ENCODE data around the gene SPEM1.

The SPEM1 gene

DNA sequence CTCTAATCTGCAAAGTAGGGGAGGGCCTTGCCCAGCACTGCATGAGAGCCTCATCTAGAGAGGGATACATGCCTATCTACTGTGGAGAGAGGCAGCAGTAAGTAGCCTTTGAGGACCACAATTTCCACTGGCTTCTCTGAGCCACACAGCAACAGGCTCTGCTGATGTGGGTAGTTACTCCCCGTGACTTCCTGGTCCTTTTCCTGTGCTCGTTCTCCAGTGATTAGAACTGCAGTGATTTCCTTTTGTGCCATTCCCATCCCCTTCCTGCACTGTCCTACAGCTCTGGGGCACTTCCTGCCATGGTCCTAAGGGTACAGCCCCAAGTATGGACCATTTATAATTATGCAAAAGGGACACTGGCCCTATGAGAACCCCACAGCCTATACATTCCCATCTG is 28.8 kb upstream of the SPEM1 start:
- TF ChIP-seq POLR2A (IDR thresholded peaks at IDR 0.05; ENCODE audit: low read depth, low read length): no peak
- DNase-seq (ENCODE audit: insufficient read length, low spot score) (no peak), FAIRE-seq (no peak)

DNA sequence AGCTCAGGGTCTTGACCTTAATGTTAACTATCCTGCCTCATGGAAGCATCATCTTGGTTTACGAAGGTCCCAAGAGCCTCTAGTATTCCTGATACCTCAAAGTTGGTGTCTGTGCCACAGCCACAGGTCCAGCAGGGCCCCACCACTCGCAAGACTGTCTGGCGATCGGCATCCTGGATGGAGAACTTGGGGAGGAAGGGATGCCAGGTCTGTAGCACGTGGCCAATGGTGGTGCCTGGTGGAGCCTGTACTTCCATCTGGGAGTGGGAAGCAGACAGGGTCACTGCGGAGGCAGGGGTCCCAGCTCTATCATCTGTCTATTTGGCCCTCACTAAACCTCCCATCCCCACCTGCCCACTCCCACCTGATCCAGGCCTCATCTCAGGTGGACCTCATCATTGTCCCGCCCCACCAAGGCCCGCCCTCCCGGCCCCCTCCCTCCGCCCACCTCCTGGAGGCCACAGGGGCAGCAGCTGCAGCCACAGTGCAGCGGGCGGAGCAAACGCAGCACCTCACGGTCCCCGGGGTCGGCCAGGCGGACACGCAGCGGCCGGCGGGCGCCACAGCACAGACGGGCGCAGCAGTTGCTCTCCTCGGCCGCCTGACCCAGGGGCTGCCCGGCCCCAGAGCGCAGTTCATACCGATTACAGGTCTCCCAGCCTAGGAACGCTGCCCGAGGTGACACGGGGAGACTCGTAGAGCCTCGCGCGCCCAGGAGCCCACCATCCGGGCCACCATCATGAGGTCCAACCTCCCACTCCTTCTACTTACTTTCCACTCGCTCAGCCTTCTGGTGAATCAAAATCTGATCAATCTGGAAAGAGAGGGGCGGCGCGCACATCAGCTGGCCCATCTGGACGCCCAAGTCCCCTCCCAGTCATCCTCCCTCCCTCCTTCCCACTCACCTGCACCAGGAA is 27.2 kb upstream of the SPEM1 start:
- DNase-seq (ENCODE audit: insufficient read length, low spot score): no peak
- no peak for FAIRE-seq
- TF ChIP-seq POLR2A (IDR thresholded peaks at IDR 0.05; ENCODE audit: low read depth, low read length): no peak

DNA sequence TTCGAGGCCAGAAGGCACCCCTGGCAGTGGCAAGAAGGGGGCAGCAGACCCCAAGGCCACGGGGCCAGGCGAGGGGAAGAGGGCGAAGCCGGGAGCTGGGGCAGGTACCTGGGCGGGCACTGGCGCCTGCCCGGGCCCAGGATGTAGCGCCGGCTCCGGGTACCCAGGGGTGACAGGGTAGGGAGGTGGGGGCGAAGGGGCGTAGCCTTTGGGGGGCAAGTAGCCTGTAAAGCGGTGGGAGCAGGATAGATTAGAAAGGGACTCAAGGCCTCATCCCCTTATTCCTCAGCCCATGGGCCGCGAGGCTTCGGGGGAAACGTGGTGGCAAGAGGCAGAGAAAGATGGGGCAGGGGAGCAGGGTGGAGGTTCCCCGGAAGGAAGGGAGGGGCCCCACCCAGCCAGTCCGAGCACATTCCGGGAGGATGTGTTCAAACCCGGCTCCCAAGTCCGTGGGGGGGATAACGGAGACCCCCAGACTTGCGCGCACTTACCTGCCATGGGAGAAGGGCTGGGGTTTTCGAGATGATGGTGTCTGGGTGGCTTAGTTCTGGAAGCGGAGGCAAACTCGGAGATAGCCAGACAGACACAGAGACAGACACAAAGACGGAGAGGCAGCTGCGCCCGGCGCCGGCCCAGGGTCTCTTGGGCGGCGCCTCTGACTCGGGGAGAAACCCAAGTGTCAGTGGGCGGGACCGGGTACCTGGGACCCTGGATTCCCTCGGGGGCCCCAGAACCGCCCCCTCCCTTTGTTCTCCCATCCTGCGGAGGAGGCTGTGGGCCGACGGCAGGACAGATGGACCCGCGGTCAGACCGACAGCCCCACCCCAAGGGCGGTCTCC is 26.3 kb upstream of the SPEM1 start:
- DNase-seq (ENCODE audit: insufficient read length, low spot score) (no peak), FAIRE-seq (no peak)
- TF ChIP-seq POLR2A (IDR thresholded peaks at IDR 0.05; ENCODE audit: low read depth, low read length): no peak; the same call in 1 of the 2 replicates

DNA sequence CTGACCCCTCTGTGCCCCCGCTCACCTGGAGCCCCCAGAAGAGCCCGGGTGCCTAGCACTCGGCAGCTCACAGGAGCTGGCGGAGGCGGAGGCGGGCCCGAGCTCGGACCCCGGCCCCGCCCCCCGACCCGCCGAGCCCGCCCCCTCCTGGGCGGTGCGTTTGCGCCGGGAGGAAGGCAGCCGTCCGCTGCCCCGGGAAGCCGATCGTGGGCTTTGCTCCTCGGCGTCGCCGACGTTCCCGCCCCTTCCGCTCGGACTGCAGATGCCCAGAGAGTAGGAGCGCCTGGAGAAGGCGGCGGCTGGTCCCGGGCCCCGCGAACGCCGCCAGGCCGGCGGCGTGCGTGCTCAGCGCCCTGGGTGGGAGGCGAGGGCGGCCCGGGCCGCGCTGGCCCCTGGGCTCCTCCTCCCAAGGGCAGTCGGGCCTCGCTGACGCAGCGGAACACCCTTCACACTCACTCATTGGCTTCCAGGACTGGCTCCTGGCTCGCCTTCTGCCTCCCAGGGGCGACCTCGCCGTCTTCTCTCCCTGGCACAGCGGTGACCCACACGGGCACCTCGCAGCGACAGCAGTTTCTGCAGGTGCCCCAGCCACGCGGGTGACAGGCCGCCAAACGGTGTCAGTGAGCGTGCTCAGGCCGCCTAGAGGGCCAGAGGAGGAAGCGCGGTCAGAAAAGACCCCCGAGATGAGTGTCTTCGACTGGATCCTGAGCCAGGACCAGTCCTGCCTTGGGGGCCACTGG is 25.5 kb upstream of the SPEM1 start, which contains the start of gene PLSCR3:
Gene PLSCR3, minus strand, starts transcription at position 74 of the 740 bp plus-strand sequence. CDS start 415 bp downstream, outside the sequence.
- peak; percentile 46 for TF ChIP-seq POLR2A (IDR thresholded peaks at IDR 0.05; ENCODE audit: low read depth, low read length)
- DNase-seq (ENCODE audit: insufficient read length, low spot score) (peak; percentile 93), FAIRE-seq (no peak)

DNA sequence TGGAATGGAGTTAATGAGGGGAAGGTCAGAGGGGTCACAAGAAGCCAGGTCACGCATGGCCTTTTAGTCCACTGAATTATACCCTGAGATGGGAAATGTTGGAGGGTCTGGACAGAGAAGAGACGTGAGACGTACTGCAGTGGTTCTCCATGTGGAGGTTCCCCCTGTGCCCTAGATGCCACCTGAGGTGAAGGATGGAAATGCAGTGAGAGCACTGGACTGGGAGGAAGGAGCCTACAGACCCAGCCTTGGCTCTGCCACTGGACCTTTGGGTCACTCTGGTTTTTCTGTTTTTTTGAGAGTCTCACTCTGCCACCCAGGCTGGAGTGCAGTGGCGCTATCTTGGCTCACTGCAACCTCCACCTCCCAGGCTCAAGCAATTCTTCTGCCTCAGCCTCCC is 24.0 kb upstream of the SPEM1 start:
- FAIRE-seq: no peak
- DNase-seq (ENCODE audit: insufficient read length, low spot score): no peak
- no peak for TF ChIP-seq POLR2A (IDR thresholded peaks at IDR 0.05; ENCODE audit: low read depth, low read length)

DNA sequence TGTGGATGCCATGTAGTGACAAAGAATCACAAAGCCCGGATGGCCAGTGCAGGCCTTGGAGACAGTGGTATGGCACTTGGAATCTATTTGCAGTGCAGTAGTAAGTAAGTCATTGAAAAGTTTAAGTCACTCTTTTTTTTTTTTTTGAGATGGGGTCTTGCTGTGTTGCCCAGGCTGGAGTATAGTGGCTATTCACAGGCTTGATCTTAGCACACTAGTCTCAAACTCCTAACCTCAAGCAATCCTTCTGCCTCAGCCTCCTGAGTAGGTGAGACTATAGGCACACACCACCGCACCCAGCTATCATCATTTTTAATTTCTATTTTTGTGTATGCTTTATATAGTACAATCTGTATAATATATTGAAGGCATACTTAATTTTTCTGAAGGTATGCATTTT is 21.5 kb upstream of the SPEM1 start:
- TF ChIP-seq POLR2A (IDR thresholded peaks at IDR 0.05; ENCODE audit: low read depth, low read length): no peak
- no peak for FAIRE-seq
- DNase-seq (ENCODE audit: insufficient read length, low spot score): no peak

DNA sequence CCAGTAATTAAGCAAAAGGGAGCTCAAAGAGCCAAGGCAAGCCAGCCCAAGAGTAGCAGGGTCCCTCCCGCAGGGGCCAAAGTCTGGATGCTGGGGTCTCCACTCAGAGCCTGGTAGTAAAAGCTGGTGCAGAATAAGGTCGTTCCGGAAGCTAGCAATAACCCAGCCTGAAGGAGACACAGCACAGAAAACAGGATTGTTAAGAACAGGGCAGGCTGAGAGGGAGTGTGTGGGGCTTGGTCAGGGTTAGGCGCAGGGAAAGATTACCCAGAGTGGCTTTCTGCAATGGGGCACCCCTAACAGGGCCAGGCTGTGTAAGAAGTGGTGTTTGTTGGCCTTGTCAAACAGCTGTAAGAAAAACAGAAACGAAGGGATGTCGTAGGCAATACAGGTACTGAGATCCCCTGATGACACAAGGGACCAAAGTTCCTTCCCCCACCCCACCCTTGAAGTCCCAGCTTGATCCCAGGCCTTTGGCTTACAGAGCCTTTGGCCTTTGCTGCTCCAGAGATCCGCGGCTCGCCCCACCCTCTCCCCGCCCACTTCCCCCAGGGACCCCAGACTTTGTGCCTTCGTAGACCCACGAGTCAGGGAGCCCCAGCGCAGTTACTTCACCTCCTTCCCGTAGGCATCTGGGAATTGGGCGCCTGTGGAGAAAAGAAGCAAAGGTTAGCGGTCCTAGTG is 16.9 kb upstream of the SPEM1 start:
- TF ChIP-seq POLR2A (IDR thresholded peaks at IDR 0.05; ENCODE audit: low read depth, low read length): no peak
- DNase-seq (ENCODE audit: insufficient read length, low spot score) (no peak), FAIRE-seq (no peak)

DNA sequence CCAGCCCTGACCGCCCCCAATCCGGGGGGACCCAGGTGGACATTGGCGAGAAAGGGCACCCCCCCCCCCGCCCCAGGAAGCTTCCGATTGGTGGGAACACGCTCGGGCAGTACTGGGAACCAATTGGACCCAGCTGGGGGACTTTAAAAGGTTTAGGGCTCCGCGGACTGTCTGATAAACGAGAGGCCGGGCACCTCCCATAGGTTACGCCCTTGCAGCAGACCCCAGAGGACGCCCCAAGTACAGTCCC is 16.5 kb upstream of the SPEM1 start:
- no peak for TF ChIP-seq POLR2A (IDR thresholded peaks at IDR 0.05; ENCODE audit: low read depth, low read length)
- no peak for FAIRE-seq
- peak; percentile 86 for DNase-seq (ENCODE audit: insufficient read length, low spot score)

DNA sequence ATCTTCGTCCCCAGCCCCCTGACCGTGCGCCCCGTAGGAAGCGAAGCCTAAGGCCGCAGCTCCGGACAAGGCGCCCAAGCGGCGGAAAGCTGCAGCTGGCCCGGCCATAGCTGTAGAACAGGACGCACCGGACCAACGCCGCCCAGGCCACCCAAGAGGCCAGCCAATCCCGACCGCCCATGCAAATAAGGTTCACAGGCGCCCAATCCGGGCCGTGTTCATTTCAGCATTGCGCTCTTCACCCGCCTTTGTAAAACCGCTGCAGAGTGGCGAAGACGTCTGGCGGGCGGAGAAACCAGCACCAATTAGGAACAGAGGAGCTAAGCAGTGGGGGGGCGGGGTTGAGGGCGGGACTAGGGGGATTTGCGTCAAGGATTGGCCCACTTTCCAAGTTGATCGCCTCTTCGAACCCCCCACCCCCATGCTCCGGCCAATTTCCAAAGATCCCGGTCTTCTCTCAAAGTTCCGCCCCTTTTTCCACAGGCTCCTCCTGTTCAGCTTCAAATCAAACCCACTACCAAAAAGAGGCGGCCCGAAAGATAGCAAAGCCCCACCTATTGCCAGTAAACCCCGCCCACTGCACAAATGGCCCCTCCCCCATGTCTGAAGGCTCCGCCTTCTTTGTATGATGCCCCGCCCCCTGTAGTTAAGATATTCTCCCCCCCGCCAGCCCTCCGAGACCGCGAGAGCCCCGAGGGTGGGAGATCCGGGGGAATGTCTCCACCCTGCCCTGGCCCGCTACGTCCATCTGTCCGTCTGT is 16.0 kb upstream of the SPEM1 start, which contains the start of gene TMEM256:
Gene TMEM256, minus strand, starts transcription at position 121 of the 760 bp plus-strand sequence. Its CDS starts 13 bp downstream, at position 108.
- TF ChIP-seq POLR2A (IDR thresholded peaks at IDR 0.05; ENCODE audit: low read depth, low read length): peak; percentile 71; the same call in 1 of the 2 replicates

DNA sequence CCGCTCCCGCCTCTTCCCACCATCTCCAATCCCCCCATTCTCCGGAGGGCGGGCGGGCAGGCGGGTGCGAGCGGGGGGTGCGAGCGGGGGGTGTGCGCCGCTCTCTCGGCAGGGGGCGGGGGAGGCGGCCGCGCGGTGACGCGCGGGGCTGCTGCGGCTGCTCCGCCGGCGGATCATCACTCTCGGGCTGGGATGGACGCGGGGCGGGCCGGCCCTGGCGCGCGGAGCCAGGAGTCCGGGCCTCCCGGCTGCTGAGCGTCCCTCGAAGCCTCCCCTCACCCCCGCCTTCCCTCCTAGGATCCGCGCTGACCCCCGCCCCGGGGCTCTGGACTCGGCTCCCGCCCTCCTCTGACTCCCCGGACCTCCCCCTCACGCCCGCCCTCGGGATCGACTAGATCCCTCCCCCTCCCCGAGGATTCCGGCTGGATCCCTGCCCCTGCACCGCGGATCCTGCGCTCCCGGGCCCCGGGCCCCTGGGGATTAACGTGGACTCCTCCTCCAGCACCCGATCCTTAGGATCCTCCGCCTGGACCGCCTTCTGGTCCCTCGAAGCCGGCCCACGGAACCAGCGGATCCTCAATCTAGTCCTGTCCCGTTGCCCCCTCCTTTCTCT is 15.3 kb upstream of the SPEM1 start:
- FAIRE-seq: no peak
- TF ChIP-seq POLR2A (IDR thresholded peaks at IDR 0.05; ENCODE audit: low read depth, low read length): peak; percentile 39; the same call in 1 of the 2 replicates
- DNase-seq (ENCODE audit: insufficient read length, low spot score): peak; percentile 78

More for the DNA sequence above, 16.0 kb upstream of the SPEM1 start, which contains the start of gene TMEM256:
- DNase-seq (ENCODE audit: insufficient read length, low spot score): peak; percentile 95
- FAIRE-seq: peak; percentile 79

DNA sequence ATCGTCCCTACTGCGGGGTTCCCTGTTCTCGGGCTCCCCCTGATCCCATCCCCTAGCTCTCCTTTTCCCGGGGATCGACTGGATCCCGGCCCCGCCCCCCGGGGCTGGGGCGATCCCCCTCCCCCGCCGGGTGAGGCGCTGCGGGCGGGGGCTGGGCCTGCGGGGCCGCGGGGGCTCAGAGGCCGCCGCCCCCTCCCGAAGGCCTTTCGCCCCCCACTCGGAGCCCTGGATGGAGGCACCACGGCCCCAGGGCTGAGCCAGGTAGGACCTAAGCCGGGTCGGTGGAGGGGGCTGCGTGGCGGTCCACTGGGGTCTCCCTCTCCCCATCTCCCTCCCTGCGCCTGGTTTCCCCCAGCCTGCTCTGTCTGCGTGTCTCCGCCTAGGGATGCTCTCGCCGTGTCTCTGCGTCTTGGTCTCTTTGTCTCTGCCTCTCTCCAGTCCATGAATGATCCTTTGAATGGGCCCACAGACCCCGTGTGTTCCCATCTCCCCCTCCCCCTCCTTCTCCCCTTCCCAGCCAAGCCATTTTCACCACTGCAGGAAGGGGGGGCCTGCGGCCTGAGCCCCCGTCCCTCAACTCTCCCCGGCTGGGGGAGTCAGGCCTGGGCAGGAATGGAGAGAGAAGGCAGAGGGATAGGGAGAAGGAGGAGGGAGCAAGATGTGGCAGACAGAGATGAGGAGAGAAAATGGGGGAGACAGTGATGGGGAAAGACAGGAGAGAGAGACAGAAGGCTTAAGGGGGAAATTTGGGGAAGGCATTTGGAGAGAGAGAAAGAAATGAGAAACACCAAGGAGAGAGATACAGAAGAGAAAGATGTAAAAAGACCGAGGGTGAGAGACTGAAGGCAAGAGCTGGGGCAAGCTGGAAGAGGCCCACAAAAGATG is 14.5 kb upstream of the SPEM1 start:
- FAIRE-seq (no peak), DNase-seq (ENCODE audit: insufficient read length, low spot score) (no peak)
- no peak for TF ChIP-seq POLR2A (IDR thresholded peaks at IDR 0.05; ENCODE audit: low read depth, low read length)

Data from H54 (cell line).